Adrenal gland (tissue), 12 donors: ENCODE measurements around the gene TRAF3. TPM values are rescaled to one million over a fixed set of nuclear protein-coding genes. Genes with fewer than 3 reads are reported as not detected.

ENCODE experiments used
- DNase-seq, 7 donors: peaks; one replicate each; pipeline ENCODE4 v3.0.0-alpha.2; 2019 to 2020
- H3K27ac ChIP-seq, 5 donors: fragments of 200-600 bp; sonication (generic) in 4 of 5; 1 replicate in 3 of 5; 2 replicates in 2 of 5; pipeline versions ENCODE4 v1.5.1 to v1.8.0; 2016 to 2020; ENCODE audit warnings: mild to moderate bottlenecking in 1 of 5
- H3K27me3 ChIP-seq: fragments of 200-600 bp; 2 replicates; pipeline ENCODE4 v1.8.0; 2021
- H3K36me3 ChIP-seq, 2 donors: fragments of 200-600 bp; replicated peaks in 1 of 2; 1 replicate in 1 of 2; 2 replicates in 1 of 2; pipeline versions ENCODE4 v1.5.1 to v1.8.0; 2018 to 2022
- H3K4me1 ChIP-seq, 2 donors: fragments of 200-600 bp; replicated peaks in 1 of 2; 1 replicate in 1 of 2; 2 replicates in 1 of 2; pipeline versions ENCODE4 v1.5.1 to v1.8.0; 2018 to 2021
- H3K4me3 ChIP-seq, 4 donors: fragments of 200-600 bp; sonication (generic) in 3 of 4; one replicate each; pipeline ENCODE4 v1.5.1; 2016 to 2018
- H3K9me3 ChIP-seq, 3 donors: fragments of 200-600 bp; sonication (generic) in 1 of 3; replicated peaks in 1 of 3; 1 replicate in 2 of 3; 2 replicates in 1 of 3; pipeline versions ENCODE4 v1.5.1 to v1.8.0; 2016 to 2021
- POLR2A ChIP-seq, 2 donors: fragments of 450-650 bp; IDR thresholded peaks; one replicate each; pipeline ENCODE4 v1.6.1; 2017; ENCODE audit warnings: antibody characterized with exemption in 2 of 2, mild to moderate bottlenecking in 2 of 2, moderate library complexity in 1 of 2
- WGBS, 4 donors: extraction: QIAGEN DNeasy Blood & Tissue Kit in 2 of 4; methylation state at CpG; one replicate each; pipeline versions ENCODE4 v1.1.5 to v1.1.7; 2013 to 2017; 5-methylcytosine and 5-hydroxymethylcytosine counted together
- intact Hi-C, 2 donors: fragments of 100-400 bp; cut with DNase I; formaldehyde crosslinking; loops; one replicate each; pipeline versions ENCODE4 v1.14.1 to v1.15.0; 2022 to 2023
- polyA plus RNA-seq, 3 donors: library from polyadenylated mRNA; stranded (reverse); fragments of 200-250 nt in 2 of 3; fragments of 350-450 nt in 1 of 3; fragmentation: Illumina TruSeq in 1 of 3; extraction: RNeasy Lipid Tissue Mini Kit (QIAGEN cat#74804) in 1 of 3; gene quantifications; one replicate each; pipeline ENCODE4 v1.2.3, GENCODE V29; 2013 to 2014
- total RNA-seq, 9 donors: library from RNA; depleted of rRNA in 4 of 9; stranded (reverse); fragments of >200 nt in 4 of 9; fragments of 120-200 nt in 1 of 9; fragmentation: NEBNext Ultra II Directional in 1 of 9; extraction: Animal tissue kit (Norgen Biotek cat#: 25700) in 1 of 9; gene quantifications; one replicate each; pipeline versions ENCODE4 v1.1.0 to v1.2.4, GENCODE V29; 2013 to 2023
- TF ChIP-seq, protein P1 (sequence below), 6 experiments: fragments of 450-650 bp in 4 of 6; fragments of 200-600 bp in 2 of 6; sonication (generic) in 1 of 6; IDR thresholded peaks; 1 replicate in 5 of 6; 2 replicates in 1 of 6; pipeline versions ENCODE4 v1.5.1 to v1.8.0; 2016 to 2021; ENCODE audit warnings: antibody characterized with exemption in 6 of 6, mild to moderate bottlenecking in 2 of 6, moderate library complexity in 1 of 6
- donor health status: healthy with polysubstance abuse.
- donor health status: Bipolar disorder and iron deficiency.
- donor health status: DM: yes; HTN: yes; CAD: no.
- donor health status: DM: no; HTN: no; CAD: no.
- donor health status: DM: no; HTN: no; CAD: no.
- donor health status: DM: yes; HTN: yes; CAD: no.

The TRAF3 gene
- total and polyA plus RNA-seq, 12 donors = 3.7 to 14.5 (median 9.8) TPM

DNA sequence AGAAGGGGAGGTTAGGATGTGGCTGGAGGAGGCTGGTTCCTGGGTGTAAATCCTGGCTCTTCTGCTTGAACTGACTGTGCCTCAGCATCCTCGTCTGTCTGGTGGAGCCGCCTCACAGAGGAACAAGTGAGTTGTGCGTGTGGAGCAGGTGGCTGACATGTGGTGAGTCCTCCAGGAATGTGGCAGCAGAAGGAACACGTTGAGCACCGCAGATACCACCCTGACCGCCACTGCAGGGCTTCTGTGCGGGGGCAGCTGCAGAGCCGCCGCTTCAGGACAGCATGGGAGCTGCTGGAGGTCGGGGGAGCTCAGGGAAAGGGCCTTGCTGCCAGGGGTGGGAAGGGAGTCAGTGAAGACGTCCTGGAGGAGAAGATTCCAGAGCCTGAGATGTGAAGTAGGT is 48.9 kb downstream of the TRAF3 start:
- Histone ChIP-seq H3K9me3 (no peaks in the 10 kb centered on the region), H3K36me3 (no peaks in the 10 kb centered on the region), H3K27me3 (no peaks in the 10 kb centered on the region), H3K27ac (no peak overlapping the region), H3K4me3 (no peak overlapping the region), H3K4me1 (no peaks in the 10 kb centered on the region)
- WGBS, 4 donors = 92 to 97% (median 94%) methylated on average over 9 to 11 of the region's 11 CpGs
- no peak for DNase-seq
- intact Hi-C loops = no loop called here
- TF ChIP-seq POLR2A (IDR thresholded peaks at IDR 0.05) = no peak
- TF ChIP-seq, protein P1, sequence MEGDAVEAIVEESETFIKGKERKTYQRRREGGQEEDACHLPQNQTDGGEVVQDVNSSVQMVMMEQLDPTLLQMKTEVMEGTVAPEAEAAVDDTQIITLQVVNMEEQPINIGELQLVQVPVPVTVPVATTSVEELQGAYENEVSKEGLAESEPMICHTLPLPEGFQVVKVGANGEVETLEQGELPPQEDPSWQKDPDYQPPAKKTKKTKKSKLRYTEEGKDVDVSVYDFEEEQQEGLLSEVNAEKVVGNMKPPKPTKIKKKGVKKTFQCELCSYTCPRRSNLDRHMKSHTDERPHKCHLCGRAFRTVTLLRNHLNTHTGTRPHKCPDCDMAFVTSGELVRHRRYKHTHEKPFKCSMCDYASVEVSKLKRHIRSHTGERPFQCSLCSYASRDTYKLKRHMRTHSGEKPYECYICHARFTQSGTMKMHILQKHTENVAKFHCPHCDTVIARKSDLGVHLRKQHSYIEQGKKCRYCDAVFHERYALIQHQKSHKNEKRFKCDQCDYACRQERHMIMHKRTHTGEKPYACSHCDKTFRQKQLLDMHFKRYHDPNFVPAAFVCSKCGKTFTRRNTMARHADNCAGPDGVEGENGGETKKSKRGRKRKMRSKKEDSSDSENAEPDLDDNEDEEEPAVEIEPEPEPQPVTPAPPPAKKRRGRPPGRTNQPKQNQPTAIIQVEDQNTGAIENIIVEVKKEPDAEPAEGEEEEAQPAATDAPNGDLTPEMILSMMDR (IDR thresholded peaks at IDR 0.05) = no peak

DNA sequence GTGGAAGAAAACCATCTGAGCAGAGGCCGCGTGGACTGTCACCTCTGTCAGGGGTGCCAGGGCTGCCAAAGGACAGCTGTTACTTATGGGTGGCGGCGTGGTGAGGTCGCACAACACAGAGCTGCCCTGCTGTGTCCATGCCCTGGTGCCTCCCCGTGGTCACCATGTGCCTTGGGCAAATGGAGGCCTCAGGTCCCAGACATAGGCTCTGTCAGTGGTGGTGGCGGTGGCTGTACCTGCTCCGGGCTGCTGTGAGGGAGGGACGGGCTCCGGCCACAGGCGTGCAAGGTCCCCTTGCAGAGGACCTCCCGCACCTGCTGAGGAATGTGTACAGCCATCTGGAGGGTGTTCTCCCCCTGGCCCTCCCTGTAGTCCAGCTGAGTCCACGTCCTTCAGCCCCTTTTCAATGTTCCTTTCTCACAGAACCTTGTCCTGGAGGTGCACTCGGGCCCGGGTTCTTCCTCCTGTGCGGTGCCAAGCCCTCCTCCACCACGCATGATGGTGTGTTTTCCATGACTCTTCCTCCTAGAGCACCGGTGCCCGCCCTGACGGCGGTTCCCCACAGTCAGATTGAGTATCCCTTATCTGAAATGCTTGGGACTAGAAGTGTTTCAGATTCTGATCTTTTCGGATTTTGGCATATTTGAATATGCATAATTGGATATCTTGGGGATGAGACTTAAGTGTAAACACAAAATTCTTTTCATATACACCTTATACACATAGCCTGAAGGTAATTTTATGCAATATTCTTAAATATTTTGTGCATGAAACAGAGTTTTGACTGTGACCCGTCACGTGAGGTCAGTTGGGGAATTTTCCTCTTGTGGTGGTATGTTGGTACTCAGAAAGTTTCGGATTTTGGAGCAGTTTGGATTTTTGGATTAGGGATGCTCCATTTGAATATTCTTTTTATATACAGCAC is 49.8 kb downstream of the TRAF3 start:
- Histone ChIP-seq H3K4me3 (no peak overlapping the region), H3K4me1 (no peaks in the 10 kb centered on the region), H3K27ac (no peak overlapping the region), H3K9me3 (no peaks in the 10 kb centered on the region), H3K27me3 (no peaks in the 10 kb centered on the region), H3K36me3 (no peaks in the 10 kb centered on the region)
- TF ChIP-seq, protein P1 (IDR thresholded peaks at IDR 0.05) = no peak
- TF ChIP-seq POLR2A (IDR thresholded peaks at IDR 0.05) = no peak
- DNase-seq = no peak
- intact Hi-C loops = no loop called here
- 91 to 97% (median 96%) methylated on average over 13 to 25 of the region's 25 CpGs for WGBS, 4 donors

DNA sequence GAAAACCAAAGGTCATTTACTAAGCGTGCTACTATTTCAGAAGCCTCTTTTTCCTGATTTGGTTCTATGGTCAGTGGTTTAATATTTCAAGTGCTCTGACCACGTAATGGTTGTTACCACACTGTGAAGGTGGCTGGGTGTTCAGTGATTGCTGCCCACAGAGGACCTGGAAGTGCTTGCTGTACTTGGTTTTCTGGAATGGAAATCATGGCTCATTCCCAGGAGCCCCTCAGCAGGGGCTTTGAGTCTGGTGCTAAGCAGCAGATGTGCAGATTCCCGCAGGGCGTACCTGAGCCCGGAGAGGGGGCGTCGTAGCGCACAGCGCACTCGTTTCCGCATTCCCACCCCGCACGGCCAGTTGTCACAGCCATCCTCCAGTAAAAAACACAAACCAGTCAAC is 50.5 kb downstream of the TRAF3 start:
- H3K36me3 ChIP-seq = no peaks in the 10 kb centered on the region
- no peak overlapping the region for H3K27ac ChIP-seq
- intact Hi-C loops = no loop called here
- no peaks in the 10 kb centered on the region for H3K4me1 ChIP-seq
- no peak for TF ChIP-seq POLR2A (IDR thresholded peaks at IDR 0.05)
- TF ChIP-seq, protein P1 (IDR thresholded peaks at IDR 0.05) = no peak
- no peaks in the 10 kb centered on the region for H3K9me3 ChIP-seq
- H3K4me3 ChIP-seq = no peak overlapping the region
- DNase-seq = no peak
- WGBS, 4 donors = 85 to 96% (median 91%) methylated on average over 12 to 13 of the region's 13 CpGs
- no peaks in the 10 kb centered on the region for H3K27me3 ChIP-seq

DNA sequence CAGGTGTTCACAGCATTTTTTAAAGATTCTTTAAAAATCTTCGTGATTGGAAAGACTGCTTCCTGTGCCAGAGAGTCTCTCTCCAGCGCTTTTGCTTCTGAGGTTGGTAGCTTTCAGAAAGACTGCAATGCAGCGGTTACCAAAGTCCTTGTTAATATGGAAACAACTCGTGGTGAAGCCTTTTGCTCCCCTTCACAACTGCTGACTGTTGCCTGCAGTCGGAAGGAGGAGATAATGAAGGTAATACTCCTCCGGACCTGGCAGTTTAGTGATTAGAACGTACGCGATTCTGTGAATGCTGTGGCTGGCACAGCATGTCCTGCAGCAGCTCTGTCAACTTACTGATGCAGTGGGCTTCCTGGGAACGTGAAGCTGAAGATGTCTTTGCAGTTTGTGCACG is 50.9 kb downstream of the TRAF3 start:
- no peaks in the 10 kb centered on the region for H3K4me1 ChIP-seq
- no peak for DNase-seq
- WGBS, 4 donors = 75 to 84% (median 78%) methylated on average over 11 of the region's 11 CpGs
- H3K36me3 ChIP-seq = no peaks in the 10 kb centered on the region
- no peaks in the 10 kb centered on the region for H3K27me3 ChIP-seq
- no peaks in the 10 kb centered on the region for H3K9me3 ChIP-seq
- TF ChIP-seq, protein P1 (IDR thresholded peaks at IDR 0.05) = no peak
- no peak for TF ChIP-seq POLR2A (IDR thresholded peaks at IDR 0.05)
- intact Hi-C loops = no loop called here
- H3K4me3 ChIP-seq = no peak overlapping the region
- H3K27ac ChIP-seq = no peak overlapping the region
